ENCODE measurements around the gene FRMD4B.
A peak's percentile ranks its signal among the peaks of the same experiment; 100 is the strongest.

Gene FRMD4B

GRCh38 chr3:69162308-69162980 lies 223.4 kb downstream of the FRMD4B start:
- DNase-seq (ENCODE audit: insufficient read length, low spot score), result no peak
- no peak for FAIRE-seq
- TF ChIP-seq POLR2A (IDR thresholded peaks at IDR 0.05; ENCODE audit: low read depth, low read length), result no peak

GRCh38 chr3:69161587-69162307 lies 224.1 kb downstream of the FRMD4B start:
- FAIRE-seq, result peak; percentile 69
- TF ChIP-seq POLR2A (IDR thresholded peaks at IDR 0.05; ENCODE audit: low read depth, low read length), result no peak
- DNase-seq (ENCODE audit: insufficient read length, low spot score), result no peak

GRCh38 chr3:69160525-69160924 lies 225.4 kb downstream of the FRMD4B start:
- DNase-seq (ENCODE audit: insufficient read length, low spot score) (no peak), FAIRE-seq (no peak)
- TF ChIP-seq POLR2A (IDR thresholded peaks at IDR 0.05; ENCODE audit: low read depth, low read length), result no peak

GRCh38 chr3:69160107-69160506 lies 225.8 kb downstream of the FRMD4B start:
- FAIRE-seq (no peak), DNase-seq (ENCODE audit: insufficient read length, low spot score) (no peak)

GRCh38 chr3:69149586-69149985 lies 236.3 kb downstream of the FRMD4B start:
- DNase-seq (ENCODE audit: insufficient read length, low spot score) (no peak), FAIRE-seq (no peak)
- TF ChIP-seq POLR2A (IDR thresholded peaks at IDR 0.05; ENCODE audit: low read depth, low read length), result no peak

More at GRCh38 chr3:69160107-69160506, 225.8 kb downstream of the FRMD4B start:
- TF ChIP-seq POLR2A (IDR thresholded peaks at IDR 0.05; ENCODE audit: low read depth, low read length), result no peak

- no peak for TF ChIP-seq POLR2A (IDR thresholded peaks at IDR 0.05; ENCODE audit: low read depth, low read length)
- DNase-seq (ENCODE audit: insufficient read length, low spot score) (no peak), FAIRE-seq (no peak)
These were observed 240.2 kb downstream of the FRMD4B start for GRCh38 chr3:69145688-69146087.

- no peak for FAIRE-seq
- no peak for DNase-seq (ENCODE audit: insufficient read length, low spot score)
- TF ChIP-seq POLR2A (IDR thresholded peaks at IDR 0.05; ENCODE audit: low read depth, low read length), result no peak
These were observed 241.2 kb downstream of the FRMD4B start for GRCh38 chr3:69144631-69145245.

GRCh38 chr3:69143612-69144011 lies 242.3 kb downstream of the FRMD4B start:
- DNase-seq (ENCODE audit: insufficient read length, low spot score) (no peak), FAIRE-seq (no peak)
- TF ChIP-seq POLR2A (IDR thresholded peaks at IDR 0.05; ENCODE audit: low read depth, low read length), result no peak

GRCh38 chr3:69142797-69143454 lies 243.0 kb downstream of the FRMD4B start:
- FAIRE-seq, result no peak
- no peak for DNase-seq (ENCODE audit: insufficient read length, low spot score)
- no peak for TF ChIP-seq POLR2A (IDR thresholded peaks at IDR 0.05; ENCODE audit: low read depth, low read length)

GRCh38 chr3:69142090-69142489 lies 243.8 kb downstream of the FRMD4B start:
- no peak for TF ChIP-seq POLR2A (IDR thresholded peaks at IDR 0.05; ENCODE audit: low read depth, low read length)
- DNase-seq (ENCODE audit: insufficient read length, low spot score) (no peak), FAIRE-seq (no peak)

- FAIRE-seq (no peak), DNase-seq (ENCODE audit: insufficient read length, low spot score) (no peak)
- TF ChIP-seq POLR2A (IDR thresholded peaks at IDR 0.05; ENCODE audit: low read depth, low read length), result no peak
These were observed 244.6 kb downstream of the FRMD4B start for GRCh38 chr3:69141313-69141712.

- TF ChIP-seq POLR2A (IDR thresholded peaks at IDR 0.05; ENCODE audit: low read depth, low read length), result no peak
- DNase-seq (ENCODE audit: insufficient read length, low spot score) (no peak), FAIRE-seq (no peak)
These were observed 248.5 kb downstream of the FRMD4B start for GRCh38 chr3:69137412-69137811.

GRCh38 chr3:69137005-69137404 lies 248.9 kb downstream of the FRMD4B start:
- FAIRE-seq (no peak), DNase-seq (ENCODE audit: insufficient read length, low spot score) (no peak)
- no peak for TF ChIP-seq POLR2A (IDR thresholded peaks at IDR 0.05; ENCODE audit: low read depth, low read length)

- TF ChIP-seq POLR2A (IDR thresholded peaks at IDR 0.05; ENCODE audit: low read depth, low read length), result no peak
These were observed 255.2 kb downstream of the FRMD4B start for GRCh38 chr3:69130689-69131088.

More at GRCh38 chr3:69130689-69131088, 255.2 kb downstream of the FRMD4B start:
- no peak for FAIRE-seq
- no peak for DNase-seq (ENCODE audit: insufficient read length, low spot score)

All from H54 (cell line).